OCI-LY3 (cell line): Measurements from ENCODE around the gene DIAPH2.

Source experiments
- EZH2phosphoT487 ChIP-seq: fragments of 200-600 bp; shearing (Covaris generic); IDR thresholded peaks from 2 replicates; pipeline ENCODE4 v1.6.1; 2018; ENCODE audit warnings: antibody characterized with exemption, mixed run types, low read depth
- TF ChIP-seq, protein P1 (sequence below): fragments of 200-600, 300-600 bp; sonication (generic); IDR thresholded peaks from 2 replicates; pipeline ENCODE4 v1.5.1; 2014; ENCODE audit warnings: antibody characterized with exemption, low read length, low read depth

DNA sequence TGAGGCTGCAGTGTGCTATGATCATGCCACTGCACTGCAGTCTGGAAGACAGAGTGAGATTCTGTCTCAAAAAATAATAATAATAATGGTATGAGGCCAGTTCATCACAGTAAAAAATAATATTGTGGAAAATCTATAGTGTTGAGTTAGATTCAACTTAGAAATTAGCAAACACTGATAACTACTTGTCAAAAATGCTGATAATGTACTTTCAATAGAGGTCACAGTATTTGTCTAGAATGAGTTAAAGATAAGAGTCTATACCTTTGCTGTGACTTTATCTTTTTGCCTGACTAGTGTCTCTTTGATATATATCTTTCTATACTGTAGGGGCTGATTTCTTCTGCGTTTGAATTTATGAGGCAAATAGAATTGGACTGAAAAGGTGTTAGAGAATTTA, 629.7 kb downstream of the DIAPH2 start:
- TF ChIP-seq, protein P1, sequence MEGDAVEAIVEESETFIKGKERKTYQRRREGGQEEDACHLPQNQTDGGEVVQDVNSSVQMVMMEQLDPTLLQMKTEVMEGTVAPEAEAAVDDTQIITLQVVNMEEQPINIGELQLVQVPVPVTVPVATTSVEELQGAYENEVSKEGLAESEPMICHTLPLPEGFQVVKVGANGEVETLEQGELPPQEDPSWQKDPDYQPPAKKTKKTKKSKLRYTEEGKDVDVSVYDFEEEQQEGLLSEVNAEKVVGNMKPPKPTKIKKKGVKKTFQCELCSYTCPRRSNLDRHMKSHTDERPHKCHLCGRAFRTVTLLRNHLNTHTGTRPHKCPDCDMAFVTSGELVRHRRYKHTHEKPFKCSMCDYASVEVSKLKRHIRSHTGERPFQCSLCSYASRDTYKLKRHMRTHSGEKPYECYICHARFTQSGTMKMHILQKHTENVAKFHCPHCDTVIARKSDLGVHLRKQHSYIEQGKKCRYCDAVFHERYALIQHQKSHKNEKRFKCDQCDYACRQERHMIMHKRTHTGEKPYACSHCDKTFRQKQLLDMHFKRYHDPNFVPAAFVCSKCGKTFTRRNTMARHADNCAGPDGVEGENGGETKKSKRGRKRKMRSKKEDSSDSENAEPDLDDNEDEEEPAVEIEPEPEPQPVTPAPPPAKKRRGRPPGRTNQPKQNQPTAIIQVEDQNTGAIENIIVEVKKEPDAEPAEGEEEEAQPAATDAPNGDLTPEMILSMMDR = no peak
- TF ChIP-seq EZH2phosphoT487 = no peak
